HG03108 (cell line): Measurements from ENCODE around the gene SLC2A5.
A peak's percentile ranks its signal among the peaks of the same experiment; 100 is the strongest.

ENCODE experiments used
- ATAC-seq: cut with Tn5 transposase; IDR thresholded peaks from one replicate; pipeline ENCODE4 v1.9.1; 2021; ENCODE audit warnings: moderate library complexity; ENCODE audit not compliant: unreplicated experiment

SLC2A5 gene

GRCh38 chr1:9093581-9093980 lies 24.1 kb upstream of the SLC2A5 start:
- no peak for ATAC-seq

GRCh38 chr1:9093091-9093490 lies 23.7 kb upstream of the SLC2A5 start:
- no peak for ATAC-seq

- no peak for ATAC-seq
Measured at GRCh38 chr1:9088807-9089206, 19.4 kb upstream of the SLC2A5 start.

- ATAC-seq = no peak
Measured at GRCh38 chr1:9087411-9088125, 18.1 kb upstream of the SLC2A5 start.

GRCh38 chr1:9086796-9087195 lies 17.4 kb upstream of the SLC2A5 start:
- no peak for ATAC-seq

GRCh38 chr1:9086045-9086444 lies 16.6 kb upstream of the SLC2A5 start:
- ATAC-seq = no peak

GRCh38 chr1:9085306-9085940 lies 16.0 kb upstream of the SLC2A5 start:
- no peak for ATAC-seq

GRCh38 chr1:9084906-9085305 lies 15.5 kb upstream of the SLC2A5 start:
- no peak for ATAC-seq

- ATAC-seq = no peak
Measured at GRCh38 chr1:9081473-9081872, 12.0 kb upstream of the SLC2A5 start.

- ATAC-seq = no peak
Measured at GRCh38 chr1:9080705-9081291, 11.4 kb upstream of the SLC2A5 start.

GRCh38 chr1:9079988-9080704 lies 10.7 kb upstream of the SLC2A5 start:
- ATAC-seq = peak; percentile 37

GRCh38 chr1:9078752-9079500 lies 9.5 kb upstream of the SLC2A5 start:
- no peak for ATAC-seq

- no peak for ATAC-seq
Measured at GRCh38 chr1:9078015-9078751, 8.7 kb upstream of the SLC2A5 start.

GRCh38 chr1:9075022-9075421 lies 5.6 kb upstream of the SLC2A5 start:
- ATAC-seq = no peak

- no peak for ATAC-seq
Measured at GRCh38 chr1:9073143-9073542, 3.7 kb upstream of the SLC2A5 start.

- ATAC-seq = no peak
Measured at GRCh38 chr1:9071554-9072235, 2.3 kb upstream of the SLC2A5 start.

- ATAC-seq = no peak
Measured at GRCh38 chr1:9070486-9070885, 1.1 kb upstream of the SLC2A5 start.

GRCh38 chr1:9068981-9069325 lies 482 bp downstream of the SLC2A5 start:
- no peak for ATAC-seq

- no peak for ATAC-seq
Measured at GRCh38 chr1:9066945-9067807, 2.3 kb downstream of the SLC2A5 start.
